IMR-90 (cell line): Measurements from ENCODE around the gene CSRNP3.

Experiments used
- RCOR1 ChIP-seq: IDR thresholded peaks from 2 replicates; pipeline ENCODE4 v1.6.1; 2012; ENCODE audit warnings: mild to moderate bottlenecking, low read length, improper control_type of control experiment; ENCODE audit not compliant: insufficient replicate concordance
- TF ChIP-seq, protein P1 (sequence below): conservative IDR thresholded peaks from 2 replicates; pipeline ENCODE4 v1.5.1; 2012; ENCODE audit warnings: mild to moderate bottlenecking, low read depth, low read length, improper control_type of control experiment

DNA sequence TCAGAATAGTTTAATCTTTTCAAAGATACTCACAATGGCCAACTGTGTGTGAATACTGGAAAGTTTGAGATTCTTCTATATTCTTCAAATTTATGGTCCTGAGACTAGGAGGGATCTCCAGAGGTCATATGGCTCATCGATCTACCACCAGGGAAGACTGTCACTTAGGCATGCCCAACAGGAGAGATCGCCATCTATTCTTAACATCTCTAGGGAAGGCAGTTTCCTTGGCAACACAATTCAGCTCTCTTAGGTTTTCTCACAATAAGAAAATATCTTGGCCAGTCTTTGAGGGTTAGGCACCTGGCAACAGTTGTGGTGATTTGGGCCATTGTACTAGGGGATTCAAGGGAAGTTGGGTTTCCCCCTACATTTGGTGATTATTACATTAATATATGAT lies 217.3 kb downstream of the CSRNP3 start:
- TF ChIP-seq, protein P1, sequence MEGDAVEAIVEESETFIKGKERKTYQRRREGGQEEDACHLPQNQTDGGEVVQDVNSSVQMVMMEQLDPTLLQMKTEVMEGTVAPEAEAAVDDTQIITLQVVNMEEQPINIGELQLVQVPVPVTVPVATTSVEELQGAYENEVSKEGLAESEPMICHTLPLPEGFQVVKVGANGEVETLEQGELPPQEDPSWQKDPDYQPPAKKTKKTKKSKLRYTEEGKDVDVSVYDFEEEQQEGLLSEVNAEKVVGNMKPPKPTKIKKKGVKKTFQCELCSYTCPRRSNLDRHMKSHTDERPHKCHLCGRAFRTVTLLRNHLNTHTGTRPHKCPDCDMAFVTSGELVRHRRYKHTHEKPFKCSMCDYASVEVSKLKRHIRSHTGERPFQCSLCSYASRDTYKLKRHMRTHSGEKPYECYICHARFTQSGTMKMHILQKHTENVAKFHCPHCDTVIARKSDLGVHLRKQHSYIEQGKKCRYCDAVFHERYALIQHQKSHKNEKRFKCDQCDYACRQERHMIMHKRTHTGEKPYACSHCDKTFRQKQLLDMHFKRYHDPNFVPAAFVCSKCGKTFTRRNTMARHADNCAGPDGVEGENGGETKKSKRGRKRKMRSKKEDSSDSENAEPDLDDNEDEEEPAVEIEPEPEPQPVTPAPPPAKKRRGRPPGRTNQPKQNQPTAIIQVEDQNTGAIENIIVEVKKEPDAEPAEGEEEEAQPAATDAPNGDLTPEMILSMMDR: no peak
- TF ChIP-seq RCOR1: no peak
